GM21526 (cell line): ENCODE results near the gene SMDT1.
"Not testable (repeated sequence)": the region's sequence is repeated elsewhere in the genome, so short reads cannot be mapped to it uniquely, and the experiment has no call there.

Experiments used
- ATAC-seq: cut with Tn5 transposase; IDR thresholded peaks from one replicate; pipeline ENCODE4 v1.9.1; 2021; ENCODE audit warnings: moderate library complexity; ENCODE audit not compliant: unreplicated experiment, low FRiP score

The SMDT1 gene

GRCh38 chr22:42070517-42071422, 8.7 kb upstream of the SMDT1 start, which contains the start of gene NAGA:
Gene NAGA, minus strand, starts transcription at chr22:42070812. Its CDS starts 515 bp downstream, at chr22:42070297.
- peak; percentile 75 for ATAC-seq

GRCh38 chr22:42071508-42071907, 8.0 kb upstream of the SMDT1 start:
- ATAC-seq, result not testable (repeated sequence)

- no peak for ATAC-seq
Observed at GRCh38 chr22:42072606-42073330, 6.7 kb upstream of the SMDT1 start.

- no peak for ATAC-seq
Observed at GRCh38 chr22:42073621-42074041, 5.9 kb upstream of the SMDT1 start.

GRCh38 chr22:42074132-42074811, 5.2 kb upstream of the SMDT1 start, which contains the start of gene PHETA2:
Gene PHETA2, plus strand, starts transcription at chr22:42074248. Its CDS starts 3,046 bp downstream, at chr22:42077294.
- ATAC-seq, result no peak

GRCh38 chr22:42074846-42075676, 4.4 kb upstream of the SMDT1 start:
- ATAC-seq, result no peak

GRCh38 chr22:42076764-42077485, 2.6 kb upstream of the SMDT1 start:
- no peak for ATAC-seq

GRCh38 chr22:42077486-42078125, 1.9 kb upstream of the SMDT1 start:
- ATAC-seq, result no peak

GRCh38 chr22:42078469-42079318, 806 bp upstream of the SMDT1 start:
- ATAC-seq, result peak; percentile 7

GRCh38 chr22:42080287-42080686, 787 bp downstream of the SMDT1 start:
- no peak for ATAC-seq

GRCh38 chr22:42083119-42083518, 3.6 kb downstream of the SMDT1 start:
- no peak for ATAC-seq

GRCh38 chr22:42084874-42085273, 5.4 kb downstream of the SMDT1 start:
- no peak for ATAC-seq

- no peak for ATAC-seq
Observed at GRCh38 chr22:42086051-42086450, 6.6 kb downstream of the SMDT1 start.

GRCh38 chr22:42090596-42091454, 11.3 kb downstream of the SMDT1 start, which contains the start of gene NDUFA6:
Gene NDUFA6, minus strand, starts transcription at chr22:42090772. Its CDS starts 28 bp downstream, at chr22:42090744.
- ATAC-seq, result peak; percentile 84

GRCh38 chr22:42091455-42091782, 11.9 kb downstream of the SMDT1 start:
- peak; percentile 3 for ATAC-seq

GRCh38 chr22:42101199-42101598, 21.7 kb downstream of the SMDT1 start:
- no peak for ATAC-seq

- ATAC-seq, result not testable (repeated sequence)
Observed at GRCh38 chr22:42104332-42104860, 24.9 kb downstream of the SMDT1 start.
